ENCODE results near the gene NKX3-2.

NKX3-2 gene

DNA sequence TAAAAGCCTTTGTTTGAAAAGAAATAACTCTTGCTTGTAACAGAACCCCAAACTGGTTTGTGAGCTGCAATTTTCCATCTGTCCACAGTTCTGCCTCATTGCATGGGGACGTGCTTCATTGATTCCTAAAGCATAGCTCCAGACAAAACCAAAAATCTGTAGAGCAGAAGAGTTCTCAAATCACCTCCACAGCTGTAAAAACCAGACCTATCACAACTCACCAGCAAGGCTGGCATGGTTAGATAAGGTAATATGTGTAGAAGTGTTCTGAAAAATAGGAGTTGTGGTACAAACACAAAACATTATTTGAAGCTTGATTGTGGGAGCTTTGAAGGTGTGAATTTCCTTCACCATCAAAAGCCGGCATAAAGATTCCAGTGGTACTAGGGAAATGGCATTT is 47.7 kb downstream of the NKX3-2 start:
- ATAC-seq, result no peak

- ATAC-seq, result no peak
Measured at GRCh38 chr4:13495753-13496152, 48.6 kb downstream of the NKX3-2 start.

DNA sequence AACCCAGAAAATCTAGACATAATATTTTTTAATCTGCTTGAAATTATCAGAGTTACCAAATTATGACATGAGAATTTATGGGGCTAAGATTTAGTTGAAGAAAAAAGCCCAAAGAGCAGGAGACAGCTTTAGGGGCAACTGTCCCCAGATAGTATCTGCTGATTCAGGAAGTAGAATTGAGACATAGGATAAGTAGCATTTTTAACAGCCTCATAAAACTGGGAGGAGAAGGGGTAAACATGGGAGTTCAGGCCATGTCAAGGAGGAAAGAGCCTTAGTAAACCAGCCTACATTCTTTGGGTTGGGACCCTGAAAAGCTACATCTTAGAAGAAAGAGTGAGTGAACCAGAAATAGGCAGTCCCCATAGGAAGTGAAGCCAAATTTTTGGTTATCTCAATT is 50.5 kb downstream of the NKX3-2 start:
- no peak for ATAC-seq

GRCh38 chr4:13492747-13493146 is 51.6 kb downstream of the NKX3-2 start:
- ATAC-seq, result no peak

Data from activated CD4-positive, CD25-positive, alpha-beta regulatory T cell treated with anti-CD3 and anti-CD28 coated beads, Interleukin-2, amount 50 U/mL, for 24 hours (primary cell).